ENCODE results near the gene RBP3. TPM values are rescaled to one million over a fixed set of nuclear protein-coding genes. Genes with fewer than 3 reads are reported as not detected.
A peak's percentile ranks its signal among the peaks of the same experiment; 100 is the strongest.

The RBP3 gene
- total and polyA plus RNA-seq, 11 donors: not detected

DNA sequence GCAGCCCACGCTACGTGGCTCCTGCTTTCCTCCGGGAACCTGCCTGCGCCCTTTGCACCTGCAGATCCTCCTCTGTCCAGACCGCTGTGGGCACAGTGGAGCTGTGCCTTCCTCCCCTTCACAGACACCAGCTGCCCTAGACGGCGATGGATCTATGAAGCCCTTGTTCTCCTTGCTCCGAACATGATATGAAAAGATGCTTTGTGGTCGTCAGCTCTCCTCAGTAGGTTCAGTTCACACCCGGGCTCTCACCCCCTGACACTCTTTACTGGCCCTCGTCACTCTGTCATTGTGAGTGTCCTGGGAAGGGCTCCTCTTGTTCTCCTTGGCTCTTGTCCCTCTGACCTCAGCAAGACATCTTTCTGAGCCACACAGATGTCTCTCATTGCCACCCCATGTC is 31.7 kb downstream of the RBP3 start:
- peaks cover 0 to 15% (median 4%) of the 10 kb centered on the region in 9 donors for H3K27me3 ChIP-seq
- no peak overlapping the region for H3K27ac ChIP-seq
- DNase-seq (peak in 1 of 5 donors; percentile 8), ATAC-seq (no peak)
- H3K4me1 ChIP-seq: peaks cover 0 to 13% (median 6%) of the 10 kb centered on the region in 12 donors
- 62 to 84% (median 70%) methylated on average over 10 to 11 of the region's 11 CpGs for WGBS, 4 donors
- TF ChIP-seq, protein P1, sequence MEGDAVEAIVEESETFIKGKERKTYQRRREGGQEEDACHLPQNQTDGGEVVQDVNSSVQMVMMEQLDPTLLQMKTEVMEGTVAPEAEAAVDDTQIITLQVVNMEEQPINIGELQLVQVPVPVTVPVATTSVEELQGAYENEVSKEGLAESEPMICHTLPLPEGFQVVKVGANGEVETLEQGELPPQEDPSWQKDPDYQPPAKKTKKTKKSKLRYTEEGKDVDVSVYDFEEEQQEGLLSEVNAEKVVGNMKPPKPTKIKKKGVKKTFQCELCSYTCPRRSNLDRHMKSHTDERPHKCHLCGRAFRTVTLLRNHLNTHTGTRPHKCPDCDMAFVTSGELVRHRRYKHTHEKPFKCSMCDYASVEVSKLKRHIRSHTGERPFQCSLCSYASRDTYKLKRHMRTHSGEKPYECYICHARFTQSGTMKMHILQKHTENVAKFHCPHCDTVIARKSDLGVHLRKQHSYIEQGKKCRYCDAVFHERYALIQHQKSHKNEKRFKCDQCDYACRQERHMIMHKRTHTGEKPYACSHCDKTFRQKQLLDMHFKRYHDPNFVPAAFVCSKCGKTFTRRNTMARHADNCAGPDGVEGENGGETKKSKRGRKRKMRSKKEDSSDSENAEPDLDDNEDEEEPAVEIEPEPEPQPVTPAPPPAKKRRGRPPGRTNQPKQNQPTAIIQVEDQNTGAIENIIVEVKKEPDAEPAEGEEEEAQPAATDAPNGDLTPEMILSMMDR (IDR thresholded peaks at IDR 0.05): no peak
- no peak for TF ChIP-seq POLR2A (IDR thresholded peaks at IDR 0.05)
- intact Hi-C loops (cut with DNase I): loop anchor here in 2 of 10 donors (5.0 to 10.0 kb wide), 2 partner anchors 1098 to 1275 kb away; no protein-coding TSS in a partner anchor
- no peak overlapping the region for H3K4me3 ChIP-seq
- no peaks in the 10 kb centered on the region for H3K36me3 ChIP-seq
- H3K9me3 ChIP-seq: no peaks in the 10 kb centered on the region

DNA sequence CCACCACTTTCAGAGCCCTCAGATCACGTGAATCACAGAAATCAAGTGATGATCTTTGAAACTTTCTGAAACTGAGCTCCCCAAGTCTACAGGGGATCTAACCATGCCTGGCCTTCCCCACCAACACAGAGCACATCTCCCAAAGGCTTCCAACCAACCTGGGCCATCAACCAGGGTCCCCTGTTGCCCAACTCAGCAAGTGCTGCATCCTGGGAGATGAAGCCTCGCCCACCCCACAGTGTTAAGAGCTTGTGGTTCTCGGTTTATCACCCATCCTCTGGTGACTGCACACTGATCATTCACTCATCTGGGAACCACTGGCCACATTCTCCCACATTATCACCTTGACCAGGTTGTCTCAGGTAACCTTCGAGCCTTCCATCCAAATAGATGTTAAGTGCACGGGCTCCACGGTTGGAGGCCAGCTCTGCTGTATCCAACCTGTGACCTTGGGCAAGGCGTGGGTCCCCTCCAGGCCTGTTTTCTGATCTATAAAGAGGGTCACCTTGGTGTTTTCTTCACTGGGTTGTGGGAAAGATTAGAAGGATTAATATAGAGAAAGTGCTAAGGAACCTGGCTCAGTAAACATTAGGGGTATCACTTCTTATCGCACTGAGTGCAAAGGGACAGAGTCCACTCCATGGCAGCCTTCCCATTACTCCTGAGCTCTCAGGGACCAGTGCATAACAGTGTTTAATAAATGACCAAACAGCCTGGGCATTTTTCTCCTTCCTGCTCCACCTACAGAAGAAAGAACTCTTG is 32.4 kb downstream of the RBP3 start:
- no peak overlapping the region for H3K27ac ChIP-seq
- TF ChIP-seq, protein P1 (IDR thresholded peaks at IDR 0.05): no peak
- no peak for TF ChIP-seq POLR2A (IDR thresholded peaks at IDR 0.05)
- no peaks in the 10 kb centered on the region for H3K9me3 ChIP-seq
- no peak for ATAC-seq
- peaks cover 0 to 14% (median 6%) of the 10 kb centered on the region in 12 donors for H3K4me1 ChIP-seq
- peaks cover 0 to 13% (median 4%) of the 10 kb centered on the region in 9 donors for H3K27me3 ChIP-seq
- H3K36me3 ChIP-seq: no peaks in the 10 kb centered on the region
- 70 to 86% (median 78%) methylated on average over 8 of the region's 8 CpGs for WGBS, 4 donors
- H3K4me3 ChIP-seq: no peak overlapping the region
- intact Hi-C loops (cut with DNase I): loop anchor here in 2 of 10 donors (5.0 to 10.0 kb wide), 2 partner anchors 1098 to 1276 kb away; no protein-coding TSS in a partner anchor
- DNase-seq: peak in 1 of 5 donors; percentile 5

DNA sequence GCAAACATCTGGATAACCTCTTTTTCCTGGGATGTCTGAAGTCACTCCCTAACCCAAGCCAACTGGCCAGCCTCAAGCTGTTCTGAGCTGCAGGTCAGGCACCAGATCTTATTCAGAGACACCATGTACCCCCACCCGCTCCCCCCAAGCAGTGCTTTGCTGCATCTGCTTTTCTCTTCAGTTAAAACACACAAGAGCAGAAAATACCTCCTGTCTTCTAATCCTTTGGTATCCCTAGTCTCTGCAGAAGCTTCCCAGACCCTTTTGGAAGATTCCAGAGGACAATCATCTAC is 32.9 kb downstream of the RBP3 start:
- no peak for ATAC-seq
- TF ChIP-seq POLR2A (IDR thresholded peaks at IDR 0.05): no peak
- TF ChIP-seq, protein P1 (IDR thresholded peaks at IDR 0.05): no peak
- intact Hi-C loops (cut with DNase I): loop anchor here in 2 of 10 donors (5.0 to 10.0 kb wide), 2 partner anchors 1099 to 1276 kb away; no protein-coding TSS in a partner anchor
- H3K4me3 ChIP-seq: no peak overlapping the region
- no peak overlapping the region for H3K27ac ChIP-seq
- peaks cover 0 to 14% (median 6%) of the 10 kb centered on the region in 12 donors for H3K4me1 ChIP-seq
- H3K36me3 ChIP-seq: no peaks in the 10 kb centered on the region
- H3K9me3 ChIP-seq: no peaks in the 10 kb centered on the region
- 55 to 74% (median 69%) methylated on average over 1 of the region's 1 CpG for WGBS, 4 donors
- peaks cover 0 to 9% (median under 1%) of the 10 kb centered on the region in 9 donors for H3K27me3 ChIP-seq
- peak in 1 of 5 donors; percentile 14 for DNase-seq

Measured in heart left ventricle (tissue), 16 donors.